ENCODE data around the gene DRC1. TPM values are rescaled to one million over a fixed set of nuclear protein-coding genes. Genes with fewer than 3 reads are reported as not detected.

The DRC1 gene
- total and polyA plus RNA-seq, 2 of the 4 experiments (the other 2 are of a cell fraction) = 0.18 TPM; not detected in 1

- Histone ChIP-seq H2AK5ac (ENCODE audit: low read depth, low read length) (no peak overlapping the region), H3K14ac (replicated peaks; ENCODE audit: low read depth, low read length) (no peak overlapping the region), H3K27ac (ENCODE audit: insufficient read depth, low read length) (no peak overlapping the region), H4K8ac (ENCODE audit: low read depth in 2 of 2, low read length in 2 of 2) (no peak overlapping the region), H2BK20ac (ENCODE audit: low read depth, low read length) (no peak overlapping the region), H3K56ac (ENCODE audit: extremely low read depth, insufficient read depth, low read length) (no peak overlapping the region), H4K20me1 (ENCODE audit: insufficient read depth, low read length) (no peaks in the 10 kb centered on the region), H4K5ac (ENCODE audit: low read depth, low read length) (no peak overlapping the region), H2BK5ac (ENCODE audit: low read depth, low read length, poor library complexity, severe bottlenecking) (no peak overlapping the region), H3K36me3 (ENCODE audit: control insufficient read depth, insufficient read depth, low read length) (no peaks in the 10 kb centered on the region), H2BK15ac (ENCODE audit: low read depth, low read length) (no peak overlapping the region), H3K79me1 (ENCODE audit: low read depth in 1 of 2, low read length in 2 of 2) (no peaks in the 10 kb centered on the region), H3K4me2 (ENCODE audit: low read depth, low read length) (no peak overlapping the region), H3K23ac (ENCODE audit: low read depth, low read length) (no peak overlapping the region), H3K18ac (ENCODE audit: low read depth, low read length) (no peak overlapping the region), H3K4me3 (ENCODE audit: insufficient read depth, low read depth, low read length) (no peak overlapping the region), H3K9me1 (ENCODE audit: insufficient read depth, low read length) (peaks cover 6% of the 10 kb centered on the region), H2BK120ac (ENCODE audit: low read depth, low read length) (no peak overlapping the region), H3K27me3 (ENCODE audit: control insufficient read depth, insufficient read depth, low read length) (peaks cover 43% of the 10 kb centered on the region), H2AK9ac (replicated peaks; ENCODE audit: low read depth, low read length, poor library complexity) (no peak overlapping the region), H3K4ac (ENCODE audit: low read depth, low read length) (no peak overlapping the region), H4K91ac (ENCODE audit: insufficient read depth, low read depth, low read length) (no peak overlapping the region), H3K9me3 (ENCODE audit: control insufficient read depth, insufficient read depth, low read length) (no peaks in the 10 kb centered on the region), H3K4me1 (ENCODE audit: control insufficient read depth, insufficient read depth, low read length) (no peaks in the 10 kb centered on the region), H3K9ac (ENCODE audit: low read depth, low read length) (no peak overlapping the region), H2AFZ (replicated peaks; ENCODE audit: low read length, poor library complexity) (no peak overlapping the region)
- intact Hi-C loops (cut with micrococcal nuclease) = no loop called here
- DNase-seq (no peak), ATAC-seq (ENCODE audit: low read depth) (no peak)
- dilution Hi-C loops (cut with HindIII; ENCODE audit: low sequenced_read_pairs, unreplicated experiment) = no loop called here
- POLR2A ChIA-PET (ENCODE audit: unreplicated experiment) = no interaction called here
- in situ Hi-C loops (cut with MboI; ENCODE audit: low sequenced_read_pairs) = no loop called here
- TF ChIP-seq CHD1 (IDR thresholded peaks at IDR 0.05; ENCODE audit: low read depth, low read length) (no peak), MAZ (IDR thresholded peaks at IDR 0.05; ENCODE audit: borderline replicate concordance, low read depth, low read length) (no peak), CEBPB (IDR thresholded peaks at IDR 0.05; ENCODE audit: low read depth, low read length) (no peak), POLR2A (IDR thresholded peaks at IDR 0.05; ENCODE audit: low read depth, low read length) (no peak), BHLHE40 (IDR thresholded peaks at IDR 0.05; ENCODE audit: low read depth, low read length) (no peak), FOS (IDR thresholded peaks at IDR 0.05; ENCODE audit: low read depth, low read length) (no peak), MXI1 (IDR thresholded peaks at IDR 0.05; ENCODE audit: borderline replicate concordance, low read depth, low read length) (no peak), RFX5 (IDR thresholded peaks at IDR 0.05; ENCODE audit: low read depth, low read length) (no peak), RAD21 (IDR thresholded peaks at IDR 0.05; ENCODE audit: low read length) (no peak), NFE2L2 (IDR thresholded peaks at IDR 0.05; ENCODE audit: low read depth, low read length) (no peak), RCOR1 (IDR thresholded peaks at IDR 0.05; ENCODE audit: insufficient replicate concordance, low read length) (no peak), MAFK (IDR thresholded peaks at IDR 0.05; ENCODE audit: low read depth, low read length) (no peak), SMC3 (IDR thresholded peaks at IDR 0.05; ENCODE audit: low read depth, low read length) (no peak), USF2 (IDR thresholded peaks at IDR 0.05; ENCODE audit: low read depth, low read length) (no peak)
- TF ChIP-seq, protein P1, sequence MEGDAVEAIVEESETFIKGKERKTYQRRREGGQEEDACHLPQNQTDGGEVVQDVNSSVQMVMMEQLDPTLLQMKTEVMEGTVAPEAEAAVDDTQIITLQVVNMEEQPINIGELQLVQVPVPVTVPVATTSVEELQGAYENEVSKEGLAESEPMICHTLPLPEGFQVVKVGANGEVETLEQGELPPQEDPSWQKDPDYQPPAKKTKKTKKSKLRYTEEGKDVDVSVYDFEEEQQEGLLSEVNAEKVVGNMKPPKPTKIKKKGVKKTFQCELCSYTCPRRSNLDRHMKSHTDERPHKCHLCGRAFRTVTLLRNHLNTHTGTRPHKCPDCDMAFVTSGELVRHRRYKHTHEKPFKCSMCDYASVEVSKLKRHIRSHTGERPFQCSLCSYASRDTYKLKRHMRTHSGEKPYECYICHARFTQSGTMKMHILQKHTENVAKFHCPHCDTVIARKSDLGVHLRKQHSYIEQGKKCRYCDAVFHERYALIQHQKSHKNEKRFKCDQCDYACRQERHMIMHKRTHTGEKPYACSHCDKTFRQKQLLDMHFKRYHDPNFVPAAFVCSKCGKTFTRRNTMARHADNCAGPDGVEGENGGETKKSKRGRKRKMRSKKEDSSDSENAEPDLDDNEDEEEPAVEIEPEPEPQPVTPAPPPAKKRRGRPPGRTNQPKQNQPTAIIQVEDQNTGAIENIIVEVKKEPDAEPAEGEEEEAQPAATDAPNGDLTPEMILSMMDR (conservative IDR thresholded peaks at IDR 0.05; ENCODE audit: low read depth, low read length) = no peak
- TF ChIP-seq, protein P2, sequence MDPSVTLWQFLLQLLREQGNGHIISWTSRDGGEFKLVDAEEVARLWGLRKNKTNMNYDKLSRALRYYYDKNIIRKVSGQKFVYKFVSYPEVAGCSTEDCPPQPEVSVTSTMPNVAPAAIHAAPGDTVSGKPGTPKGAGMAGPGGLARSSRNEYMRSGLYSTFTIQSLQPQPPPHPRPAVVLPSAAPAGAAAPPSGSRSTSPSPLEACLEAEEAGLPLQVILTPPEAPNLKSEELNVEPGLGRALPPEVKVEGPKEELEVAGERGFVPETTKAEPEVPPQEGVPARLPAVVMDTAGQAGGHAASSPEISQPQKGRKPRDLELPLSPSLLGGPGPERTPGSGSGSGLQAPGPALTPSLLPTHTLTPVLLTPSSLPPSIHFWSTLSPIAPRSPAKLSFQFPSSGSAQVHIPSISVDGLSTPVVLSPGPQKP (IDR thresholded peaks at IDR 0.05; ENCODE audit: borderline replicate concordance, low read depth, low read length) = no peak
- no TSS peak for BruUV-seq (replicated peaks)
- WGBS, 2 experiments (ENCODE audit: extremely low coverage in 2 of 2, insufficient read length in 1 of 2) = 73% methylated on average over 4 of the region's 5 CpGs; no CpG with 5 or more reads in 1 of the 2 experiments
- CTCF ChIA-PET = no interaction called here
These were observed 85.5 kb downstream of the DRC1 start for GRCh38 chr2:26487192-26487591.
